GM10248 (cell line): ENCODE data around the gene CHTF18.

Experiments
- CTCF ChIA-PET: fragments of 300-600 bp; sonication (Branson Sonifier 250); formaldehyde crosslinking; extraction: SDS; loops from one replicate; lab custom pipeline; 2021; ENCODE audit warnings: antibody characterized with exemption; lab: Yijun Ruan, JAX
- POLR2A ChIA-PET: fragments of 350-650 bp; sonication (Branson Sonifier 250); formaldehyde crosslinking; extraction: SDS; loops from one replicate; lab custom pipeline; 2020; ENCODE audit warnings: antibody characterized with exemption; lab: Yijun Ruan, JAX
- DNase-seq: peaks from one replicate; pipeline ENCODE4 v3.0.0; 2012; ENCODE audit errors: extremely low spot score
- TF ChIP-seq, protein P1 (sequence below): IDR thresholded peaks from 2 replicates; pipeline ENCODE4 v1.5.1; 2012; ENCODE audit warnings: mild to moderate bottlenecking, low read depth; ENCODE audit errors: extremely low read depth, missing control alignments, control extremely low read depth

CHTF18 gene

DNA sequence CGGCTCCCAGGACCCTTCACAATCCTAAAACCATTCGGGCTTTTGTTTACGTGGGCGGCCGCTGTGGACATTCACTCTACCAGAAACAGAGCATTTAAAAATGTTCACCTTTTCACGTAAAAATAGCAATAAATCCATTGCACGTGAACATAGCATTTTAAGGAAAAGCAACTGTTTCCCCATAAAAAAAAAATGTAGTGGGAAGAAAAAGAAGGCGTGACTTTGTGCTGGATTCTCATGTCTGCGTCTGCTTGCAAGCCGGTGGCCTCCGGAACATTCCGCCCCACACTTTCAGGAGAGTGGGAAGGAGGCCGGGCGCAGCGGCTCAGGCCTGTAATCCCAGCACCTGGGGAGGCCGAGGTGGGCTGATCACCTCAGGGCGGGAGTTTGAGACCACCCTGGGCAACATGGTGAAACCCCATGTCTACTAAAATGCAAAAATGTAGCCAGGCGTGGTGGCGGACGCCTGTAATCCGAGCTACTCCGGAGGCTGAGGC is 25.5 kb downstream of the CHTF18 start:
- TF ChIP-seq, protein P1, sequence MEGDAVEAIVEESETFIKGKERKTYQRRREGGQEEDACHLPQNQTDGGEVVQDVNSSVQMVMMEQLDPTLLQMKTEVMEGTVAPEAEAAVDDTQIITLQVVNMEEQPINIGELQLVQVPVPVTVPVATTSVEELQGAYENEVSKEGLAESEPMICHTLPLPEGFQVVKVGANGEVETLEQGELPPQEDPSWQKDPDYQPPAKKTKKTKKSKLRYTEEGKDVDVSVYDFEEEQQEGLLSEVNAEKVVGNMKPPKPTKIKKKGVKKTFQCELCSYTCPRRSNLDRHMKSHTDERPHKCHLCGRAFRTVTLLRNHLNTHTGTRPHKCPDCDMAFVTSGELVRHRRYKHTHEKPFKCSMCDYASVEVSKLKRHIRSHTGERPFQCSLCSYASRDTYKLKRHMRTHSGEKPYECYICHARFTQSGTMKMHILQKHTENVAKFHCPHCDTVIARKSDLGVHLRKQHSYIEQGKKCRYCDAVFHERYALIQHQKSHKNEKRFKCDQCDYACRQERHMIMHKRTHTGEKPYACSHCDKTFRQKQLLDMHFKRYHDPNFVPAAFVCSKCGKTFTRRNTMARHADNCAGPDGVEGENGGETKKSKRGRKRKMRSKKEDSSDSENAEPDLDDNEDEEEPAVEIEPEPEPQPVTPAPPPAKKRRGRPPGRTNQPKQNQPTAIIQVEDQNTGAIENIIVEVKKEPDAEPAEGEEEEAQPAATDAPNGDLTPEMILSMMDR: no peak
- ChIA-PET POLR2A (no interaction called here), CTCF (no interaction called here)
- DNase-seq: no peak

DNA sequence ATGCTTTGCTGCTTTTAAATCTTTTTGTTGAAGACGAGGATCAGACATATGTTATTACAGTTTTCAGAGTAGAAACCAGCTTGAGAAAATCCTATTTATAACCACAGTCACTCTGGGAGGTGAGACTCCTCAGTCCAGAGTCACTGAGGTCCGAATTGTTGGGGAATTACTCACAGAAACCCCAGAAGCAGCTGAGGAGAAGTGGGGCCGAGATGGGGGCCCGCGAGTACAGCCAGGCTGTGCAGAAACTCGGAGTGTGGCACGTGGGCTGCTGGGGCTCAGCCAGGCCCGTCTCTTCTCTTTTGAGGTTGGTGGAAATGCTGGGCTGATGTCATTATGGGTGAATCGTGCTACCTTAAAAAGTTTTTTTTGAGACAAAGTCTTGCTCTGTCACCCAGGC is 26.6 kb downstream of the CHTF18 start:
- CTCF ChIA-PET: no interaction called here
- no peak for DNase-seq
- POLR2A ChIA-PET: no interaction called here
- TF ChIP-seq, protein P1: no peak

DNA sequence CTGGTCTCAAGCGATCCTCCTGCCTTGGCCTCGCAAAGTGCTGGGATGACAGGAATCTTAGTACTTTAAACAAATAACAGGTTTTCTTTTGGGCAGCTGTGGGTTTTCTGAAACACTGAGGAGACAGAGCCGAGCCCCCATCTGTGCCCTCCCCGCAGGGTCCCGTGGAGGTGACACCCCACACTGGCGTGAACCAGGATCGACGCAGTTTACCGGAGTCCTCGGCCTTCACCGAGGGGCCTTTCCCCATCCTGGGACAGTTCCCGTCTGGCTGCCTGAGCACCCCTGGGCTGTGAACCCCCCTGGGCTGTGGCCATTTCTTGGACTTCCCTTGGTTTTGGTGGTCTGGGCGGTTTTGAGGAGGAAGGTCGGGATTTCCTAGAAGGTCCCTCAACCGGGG is 27.4 kb downstream of the CHTF18 start:
- DNase-seq: no peak
- TF ChIP-seq, protein P1: no peak
- ChIA-PET POLR2A (no interaction called here), CTCF (no interaction called here)

DNA sequence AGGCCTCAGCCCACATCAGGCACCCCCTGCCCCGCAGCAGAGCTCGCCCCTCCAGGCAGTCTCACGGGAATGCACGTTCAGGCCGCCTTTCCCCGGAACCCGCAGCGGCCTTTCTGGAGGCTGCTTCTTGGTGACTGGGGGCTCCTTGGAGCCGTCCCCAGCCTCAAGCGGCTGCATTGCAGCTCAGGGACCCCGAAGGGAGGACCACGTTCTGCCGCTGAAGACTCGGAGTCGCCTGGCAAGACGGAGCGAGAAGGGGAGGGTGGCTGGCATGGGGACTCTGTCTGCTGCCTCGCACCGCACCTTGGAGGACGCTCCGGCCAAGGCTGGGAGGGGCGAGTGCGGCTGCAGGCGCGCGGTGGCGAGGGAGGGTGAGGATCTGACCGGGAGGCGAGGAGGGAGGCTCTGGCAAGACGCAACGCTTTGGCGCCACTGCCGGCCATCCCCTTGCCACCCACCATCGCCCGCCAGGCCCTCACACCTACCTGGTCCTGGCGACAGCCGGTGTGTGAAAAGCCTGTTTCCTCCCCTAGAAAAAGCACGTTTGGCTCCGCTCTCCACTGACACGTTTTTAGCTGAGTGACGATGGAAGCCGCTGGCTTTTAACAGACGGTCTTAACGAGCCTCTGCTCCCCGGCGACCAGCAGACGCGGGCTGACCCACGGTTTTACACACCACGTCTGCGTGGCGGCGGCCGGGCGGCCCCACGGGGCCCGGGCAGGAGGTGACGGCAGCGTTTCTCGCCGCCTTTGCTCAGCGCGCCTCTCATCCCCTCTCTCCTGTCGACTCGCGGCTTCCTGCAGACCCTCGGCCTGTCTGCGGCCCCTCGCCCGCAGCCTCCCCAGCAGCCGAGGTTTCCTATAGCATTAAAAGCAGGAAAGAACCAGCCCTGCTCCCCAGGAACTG is 28.8 kb downstream of the CHTF18 start:
- POLR2A ChIA-PET: no interaction called here
- TF ChIP-seq, protein P1: no peak
- CTCF ChIA-PET: no interaction called here
- no peak for DNase-seq

DNA sequence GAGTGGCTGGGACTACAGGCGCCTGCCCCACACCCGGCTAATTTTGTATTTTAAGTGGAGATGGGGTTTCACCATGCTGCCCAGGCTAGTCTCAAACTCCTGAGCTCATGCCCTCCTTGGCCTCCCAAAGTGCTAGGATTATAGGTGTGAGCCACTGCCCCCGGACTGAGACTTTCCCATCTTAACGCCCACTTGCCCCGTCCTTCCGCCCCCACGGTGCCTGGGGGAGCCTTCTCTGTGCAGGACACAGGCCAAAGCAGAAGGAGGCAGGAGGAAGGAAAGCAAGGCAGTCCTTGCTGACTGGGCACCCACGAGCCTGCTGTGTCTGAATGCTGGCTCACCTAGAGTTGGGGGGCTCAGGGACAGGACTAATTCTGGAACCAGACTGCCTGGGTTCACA is 29.7 kb downstream of the CHTF18 start:
- CTCF ChIA-PET: no interaction called here
- TF ChIP-seq, protein P1: no peak
- POLR2A ChIA-PET: no interaction called here
- DNase-seq: no peak

DNA sequence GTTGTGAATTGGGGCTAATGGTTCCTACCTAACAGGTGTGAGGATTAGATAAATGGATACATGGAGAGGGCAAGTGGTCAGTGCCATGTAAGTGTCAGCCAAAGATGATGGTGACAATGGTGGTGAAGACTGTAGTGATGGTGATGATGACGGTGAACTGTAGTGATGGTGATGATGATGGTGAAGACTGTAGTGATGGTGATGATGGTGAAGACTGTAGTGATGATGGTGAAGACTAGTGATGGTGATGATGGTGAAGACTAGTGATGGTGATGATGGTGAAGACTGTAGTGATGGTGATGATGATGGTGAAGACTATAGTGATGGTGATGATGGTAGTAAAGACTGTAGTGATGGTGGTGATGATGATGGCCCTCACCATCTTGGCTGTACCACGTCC is 30.2 kb downstream of the CHTF18 start:
- ChIA-PET CTCF (no interaction called here), POLR2A (no interaction called here)
- DNase-seq: no peak
- TF ChIP-seq, protein P1: no peak
